ENCODE measurements around the gene IKZF3.

DNA sequence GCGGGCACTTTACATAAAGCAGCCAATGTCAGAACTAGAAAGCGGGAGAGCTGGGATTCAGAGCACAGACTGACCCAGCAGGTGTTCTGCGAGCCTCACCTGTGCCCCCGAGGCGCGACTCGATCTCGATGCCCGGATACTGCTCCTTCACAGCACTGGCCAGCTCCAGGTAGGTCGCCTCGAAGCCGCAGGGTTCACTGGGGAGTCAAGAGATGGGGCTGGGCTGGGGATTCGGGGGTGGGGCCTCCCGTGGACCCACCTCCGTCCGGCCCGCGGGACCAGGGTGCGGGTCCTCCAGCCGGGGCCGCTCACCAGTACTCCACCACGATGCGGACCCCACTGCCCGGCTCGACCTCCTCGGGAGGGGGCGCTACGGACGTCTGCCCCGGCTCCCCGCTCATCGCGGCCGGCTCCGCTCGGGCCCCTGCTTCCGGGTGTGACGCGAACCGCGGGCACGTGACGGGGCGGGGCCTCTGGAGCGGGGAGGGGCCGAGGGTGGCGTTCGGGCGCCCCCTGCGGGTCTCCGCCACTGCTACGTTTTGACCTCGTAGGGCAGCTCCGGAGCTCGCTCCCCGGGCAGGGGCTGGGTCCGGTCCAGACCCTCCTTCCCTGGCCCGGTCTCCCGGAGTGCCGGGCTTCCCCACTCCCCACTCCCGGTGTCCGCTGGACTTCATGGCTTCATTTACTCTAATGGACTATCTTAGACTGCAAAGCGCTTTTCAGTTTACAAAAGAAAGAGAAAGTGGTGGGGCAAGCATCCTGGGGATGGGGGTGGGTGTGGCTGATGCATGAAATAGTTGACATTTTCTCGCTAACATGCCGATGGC lies 133.8 kb downstream of the IKZF3 start, which contains the start of gene MIEN1:
- TF ChIP-seq, protein P1, sequence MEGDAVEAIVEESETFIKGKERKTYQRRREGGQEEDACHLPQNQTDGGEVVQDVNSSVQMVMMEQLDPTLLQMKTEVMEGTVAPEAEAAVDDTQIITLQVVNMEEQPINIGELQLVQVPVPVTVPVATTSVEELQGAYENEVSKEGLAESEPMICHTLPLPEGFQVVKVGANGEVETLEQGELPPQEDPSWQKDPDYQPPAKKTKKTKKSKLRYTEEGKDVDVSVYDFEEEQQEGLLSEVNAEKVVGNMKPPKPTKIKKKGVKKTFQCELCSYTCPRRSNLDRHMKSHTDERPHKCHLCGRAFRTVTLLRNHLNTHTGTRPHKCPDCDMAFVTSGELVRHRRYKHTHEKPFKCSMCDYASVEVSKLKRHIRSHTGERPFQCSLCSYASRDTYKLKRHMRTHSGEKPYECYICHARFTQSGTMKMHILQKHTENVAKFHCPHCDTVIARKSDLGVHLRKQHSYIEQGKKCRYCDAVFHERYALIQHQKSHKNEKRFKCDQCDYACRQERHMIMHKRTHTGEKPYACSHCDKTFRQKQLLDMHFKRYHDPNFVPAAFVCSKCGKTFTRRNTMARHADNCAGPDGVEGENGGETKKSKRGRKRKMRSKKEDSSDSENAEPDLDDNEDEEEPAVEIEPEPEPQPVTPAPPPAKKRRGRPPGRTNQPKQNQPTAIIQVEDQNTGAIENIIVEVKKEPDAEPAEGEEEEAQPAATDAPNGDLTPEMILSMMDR (optimal IDR thresholded peaks at IDR 0.05 in 1 of 3, IDR thresholded peaks at IDR 0.05 in 1 of 3, conservative IDR thresholded peaks at IDR 0.05 in 1 of 3; ENCODE audit: extremely low read depth in 1 of 3, insufficient read depth in 2 of 3, low read length in 3 of 3): peak; percentile 58 to 94 (median 80)
- no peak for TF ChIP-seq EZH2 (IDR thresholded peaks at IDR 0.05; ENCODE audit: low read length)

All from keratinocyte (primary cell).